Ovary (tissue), 3 donors: ENCODE measurements around the gene RPIA.

Experiments
- EP300 ChIP-seq: sonication (generic); formaldehyde crosslinking; IDR thresholded peaks from one replicate; pipeline ENCODE4 v1.6.1; 2017; ENCODE audit warnings: antibody characterized with exemption
- POLR2A ChIP-seq: fragments of 450-650 bp; IDR thresholded peaks from one replicate; pipeline ENCODE4 v1.6.1; 2017; ENCODE audit warnings: antibody characterized with exemption, mild to moderate bottlenecking, moderate library complexity
- TF ChIP-seq, protein P1 (sequence below), 3 donors: fragments of 450-650 bp in 2 of 3; fragments of 200-600 bp in 1 of 3; IDR thresholded peaks; one replicate each; pipeline versions ENCODE4 v1.5.1 to v1.8.0; 2016 to 2022; ENCODE audit warnings: antibody characterized with exemption in 3 of 3, mild to moderate bottlenecking in 1 of 3
- donor health status: DM: no; HTN: no; CAD: no.

DNA sequence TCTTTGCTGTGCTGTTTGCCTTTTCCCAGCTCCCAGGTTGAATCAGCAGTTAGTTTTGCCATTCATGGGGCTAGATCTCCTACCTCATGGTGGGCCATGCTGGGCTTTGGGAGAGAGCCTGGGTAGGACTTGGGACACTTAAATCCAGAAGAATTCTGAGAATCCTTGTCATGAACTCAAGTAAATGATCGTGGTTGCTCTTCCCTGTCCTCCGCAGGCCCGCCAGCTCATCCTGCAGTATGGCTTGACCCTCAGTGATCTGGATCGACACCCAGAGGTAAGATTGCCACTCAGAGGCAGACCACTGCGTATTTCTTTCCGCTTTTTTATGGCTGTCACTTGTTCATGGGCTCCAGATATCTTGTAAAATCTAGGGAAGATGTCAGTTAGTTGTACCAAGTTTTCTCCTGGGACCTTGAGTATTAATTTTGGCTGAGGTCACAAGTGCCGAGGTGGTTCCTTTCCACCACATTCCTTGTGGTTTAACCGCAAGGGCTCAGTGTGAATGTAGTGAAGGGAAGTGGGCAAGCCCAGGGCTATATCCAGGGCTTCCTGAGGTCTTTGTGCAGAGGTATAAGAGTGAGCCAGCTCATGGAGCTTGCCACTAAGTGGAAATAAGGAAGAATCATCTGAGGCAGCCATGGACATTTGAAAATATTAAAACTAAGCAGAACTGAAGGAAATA, 37.7 kb downstream of the RPIA start:
- no peak for TF ChIP-seq POLR2A
- TF ChIP-seq, protein P1, sequence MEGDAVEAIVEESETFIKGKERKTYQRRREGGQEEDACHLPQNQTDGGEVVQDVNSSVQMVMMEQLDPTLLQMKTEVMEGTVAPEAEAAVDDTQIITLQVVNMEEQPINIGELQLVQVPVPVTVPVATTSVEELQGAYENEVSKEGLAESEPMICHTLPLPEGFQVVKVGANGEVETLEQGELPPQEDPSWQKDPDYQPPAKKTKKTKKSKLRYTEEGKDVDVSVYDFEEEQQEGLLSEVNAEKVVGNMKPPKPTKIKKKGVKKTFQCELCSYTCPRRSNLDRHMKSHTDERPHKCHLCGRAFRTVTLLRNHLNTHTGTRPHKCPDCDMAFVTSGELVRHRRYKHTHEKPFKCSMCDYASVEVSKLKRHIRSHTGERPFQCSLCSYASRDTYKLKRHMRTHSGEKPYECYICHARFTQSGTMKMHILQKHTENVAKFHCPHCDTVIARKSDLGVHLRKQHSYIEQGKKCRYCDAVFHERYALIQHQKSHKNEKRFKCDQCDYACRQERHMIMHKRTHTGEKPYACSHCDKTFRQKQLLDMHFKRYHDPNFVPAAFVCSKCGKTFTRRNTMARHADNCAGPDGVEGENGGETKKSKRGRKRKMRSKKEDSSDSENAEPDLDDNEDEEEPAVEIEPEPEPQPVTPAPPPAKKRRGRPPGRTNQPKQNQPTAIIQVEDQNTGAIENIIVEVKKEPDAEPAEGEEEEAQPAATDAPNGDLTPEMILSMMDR (IDR thresholded peaks at IDR 0.05): no peak
- no peak for TF ChIP-seq EP300
